ENCODE results near the gene PDCD5. TPM values are rescaled to one million over a fixed set of nuclear protein-coding genes. Genes with fewer than 3 reads are reported as not detected.
A peak's percentile ranks its signal among the peaks of the same experiment; 100 is the strongest.
"Not testable (repeated sequence)": the region's sequence is repeated elsewhere in the genome, so short reads cannot be mapped to it uniquely, and the experiment has no call there.

PDCD5 gene
- total RNA-seq, 1 experiment from 2014 or later = 234 TPM

DNA sequence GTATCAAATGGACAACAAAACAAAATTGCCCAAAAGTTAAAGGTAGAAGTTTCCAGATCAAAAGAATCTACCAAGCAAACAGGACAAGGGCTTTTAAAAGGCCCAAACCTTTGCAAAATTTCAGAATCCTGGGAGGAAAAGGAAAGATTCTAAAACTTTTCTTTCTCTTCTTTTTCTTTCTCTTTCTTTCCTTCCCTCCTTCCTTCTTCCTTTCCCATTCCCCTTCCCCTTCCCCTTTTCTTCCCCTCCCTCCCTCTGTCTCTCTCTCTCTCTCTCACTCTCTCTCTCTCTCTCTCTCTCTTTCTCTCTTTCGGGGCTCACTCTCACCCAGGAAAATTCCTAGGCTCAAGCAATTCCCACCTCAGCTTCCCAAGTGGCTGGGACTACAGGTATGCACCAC lies 4.2 kb upstream of the PDCD5 start:
- DNase-seq (ENCODE audit: low read depth) = no peak

DNA sequence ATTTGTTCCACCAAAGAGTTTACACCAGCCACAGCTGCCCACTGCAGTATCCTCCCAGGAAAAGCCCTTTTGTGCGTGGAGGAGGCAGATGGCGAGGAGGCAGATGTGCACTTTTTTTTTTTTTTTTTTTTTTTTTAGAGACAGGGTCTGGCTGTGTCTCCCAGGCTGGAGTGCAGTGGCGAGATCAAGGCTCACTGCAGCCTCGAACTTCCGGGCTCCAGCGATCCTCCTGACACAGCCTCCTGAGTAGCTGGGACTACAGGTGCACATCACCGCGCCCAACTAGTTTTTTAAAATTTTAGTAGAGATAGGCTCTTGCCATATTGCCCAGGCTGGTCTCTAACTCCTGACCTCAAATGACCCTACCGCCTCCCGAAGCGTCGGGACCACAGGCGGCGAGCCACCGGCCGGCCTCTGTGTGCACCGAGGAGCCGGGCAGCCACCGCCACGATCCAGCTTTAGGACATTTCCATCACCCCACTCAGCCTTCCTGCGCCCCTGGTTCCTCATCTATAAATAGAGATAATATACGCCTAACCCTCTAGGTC lies 563 bp upstream of the PDCD5 start:
- DNase-seq (ENCODE audit: low read depth) = no peak

DNA sequence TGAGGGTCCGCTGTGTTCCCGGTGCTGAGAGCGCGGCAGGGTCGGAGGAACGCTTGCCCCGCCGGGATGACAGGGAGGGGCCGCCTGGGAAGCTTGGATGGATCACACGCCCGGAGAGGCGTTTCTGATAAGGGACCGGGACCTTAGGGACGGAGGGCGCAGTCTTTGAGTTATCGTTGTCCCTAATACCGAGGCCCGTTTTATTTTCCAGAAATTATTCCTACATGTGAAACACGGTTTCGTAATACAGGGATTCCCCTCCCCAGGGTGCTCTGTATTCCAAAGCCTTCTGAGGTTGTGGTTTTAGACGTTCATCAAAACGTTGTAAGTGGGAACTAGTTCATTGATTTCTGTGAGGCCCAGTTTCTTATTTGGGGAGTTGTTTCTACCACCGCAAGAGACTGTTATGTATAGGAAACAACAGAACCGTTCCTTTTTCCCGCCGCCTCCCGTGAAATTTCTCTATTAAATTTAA lies 752 bp downstream of the PDCD5 start:
- DNase-seq (ENCODE audit: low read depth) = peak; percentile 47

GRCh38 chr19:32587747-32588504 lies 6.9 kb downstream of the PDCD5 start:
- DNase-seq (ENCODE audit: low read depth) = not testable (repeated sequence)

GRCh38 chr19:32594021-32594420 lies 13.0 kb downstream of the PDCD5 start:
- DNase-seq (ENCODE audit: low read depth) = no peak

DNA sequence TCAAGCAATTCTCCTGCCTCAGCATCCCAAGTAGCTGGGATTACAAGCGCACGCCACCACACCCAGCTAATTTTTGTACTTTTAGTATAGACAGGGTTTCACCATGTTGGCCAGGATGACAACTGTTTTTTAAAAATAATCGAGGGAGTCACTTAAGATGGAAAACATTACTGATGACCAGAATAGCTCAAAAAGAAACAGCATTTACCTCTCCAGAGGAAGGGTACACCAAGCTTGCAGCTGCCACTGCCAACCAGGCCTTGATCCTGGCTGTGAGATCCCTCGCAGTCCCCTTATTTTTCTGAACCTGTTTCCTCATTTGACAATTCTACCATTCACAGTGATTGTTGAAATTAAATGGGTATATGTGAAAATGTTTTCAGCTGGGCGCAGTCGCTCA lies 14.5 kb downstream of the PDCD5 start:
- no peak for DNase-seq (ENCODE audit: low read depth)

DNA sequence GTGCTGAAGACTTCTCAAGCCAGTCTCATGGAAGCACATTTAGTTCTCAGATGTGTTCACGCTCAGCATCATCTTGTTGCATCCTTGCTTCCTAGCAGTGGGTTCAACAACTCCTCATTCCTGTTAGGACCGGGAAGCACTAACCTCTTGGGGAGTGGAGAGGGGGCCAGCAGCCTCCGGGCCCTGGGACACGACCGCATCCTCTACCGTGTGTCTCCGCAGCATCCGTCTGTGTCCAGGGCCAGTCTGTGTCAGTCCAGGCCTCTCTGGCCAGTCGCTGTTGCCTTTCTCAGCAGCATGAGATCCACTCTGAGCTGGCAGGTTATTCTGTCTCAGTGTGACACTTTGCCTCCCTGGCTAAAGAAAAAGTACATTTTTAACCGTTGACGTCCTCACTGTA lies 17.0 kb downstream of the PDCD5 start:
- DNase-seq (ENCODE audit: low read depth) = no peak

DNA sequence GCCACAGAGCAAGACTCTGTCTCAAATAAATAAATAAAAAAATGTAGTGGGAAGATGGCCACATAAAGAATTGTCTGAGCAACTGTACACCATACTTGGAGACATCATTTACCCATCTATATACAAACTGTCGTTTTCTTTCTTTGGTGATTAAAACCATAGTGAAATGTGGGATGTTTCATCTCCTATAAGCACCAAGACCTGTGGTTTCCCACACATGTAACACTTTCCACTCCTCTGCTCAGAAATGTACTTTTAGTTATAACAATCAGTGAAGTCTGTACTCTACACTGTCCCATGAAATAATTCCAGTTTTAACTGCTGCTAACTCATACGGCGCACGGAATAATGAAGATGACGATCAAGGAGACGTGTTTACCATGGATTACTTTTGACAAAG lies 18.3 kb downstream of the PDCD5 start:
- no peak for DNase-seq (ENCODE audit: low read depth)

DNA sequence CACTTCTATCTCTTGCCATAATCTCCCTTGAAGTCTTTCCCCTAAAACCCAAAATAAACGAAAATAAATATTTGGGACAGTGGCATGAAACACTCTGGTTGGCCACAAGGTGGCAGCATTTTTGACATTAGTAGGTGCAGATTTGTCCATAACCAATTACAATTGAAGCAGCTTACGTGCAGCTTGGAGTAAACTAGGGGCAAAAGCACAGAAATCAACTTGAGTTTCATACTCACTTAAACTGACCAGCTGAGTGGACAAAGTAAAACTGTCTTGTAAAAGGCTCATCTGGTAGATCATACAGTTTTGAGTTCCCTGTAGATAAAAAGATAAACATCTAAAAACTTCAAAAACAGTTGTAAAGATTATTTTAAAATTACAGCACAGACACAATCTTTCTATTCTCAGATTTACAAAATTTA lies 18.8 kb downstream of the PDCD5 start:
- DNase-seq (ENCODE audit: low read depth) = peak; percentile 52

DNA sequence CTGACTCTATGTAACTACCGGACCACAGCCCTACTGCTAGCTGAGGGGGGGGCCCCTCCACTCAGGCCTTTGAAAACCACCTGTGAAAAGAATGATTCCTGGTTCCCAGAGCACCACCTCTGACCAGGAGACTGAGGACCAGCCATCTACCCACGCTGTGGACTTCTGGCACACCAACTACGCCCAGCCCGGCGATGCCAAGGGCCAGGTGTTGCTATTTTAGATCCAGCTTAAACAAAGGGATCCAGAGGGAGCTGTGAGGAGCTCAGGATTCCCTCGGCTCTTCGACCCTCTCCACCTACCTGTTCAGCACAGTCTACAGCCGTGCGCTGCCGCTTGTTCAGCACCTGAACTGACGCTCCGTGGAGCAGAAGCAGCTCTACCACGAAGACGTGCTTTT lies 23.0 kb downstream of the PDCD5 start:
- no peak for DNase-seq (ENCODE audit: low read depth)

DNA sequence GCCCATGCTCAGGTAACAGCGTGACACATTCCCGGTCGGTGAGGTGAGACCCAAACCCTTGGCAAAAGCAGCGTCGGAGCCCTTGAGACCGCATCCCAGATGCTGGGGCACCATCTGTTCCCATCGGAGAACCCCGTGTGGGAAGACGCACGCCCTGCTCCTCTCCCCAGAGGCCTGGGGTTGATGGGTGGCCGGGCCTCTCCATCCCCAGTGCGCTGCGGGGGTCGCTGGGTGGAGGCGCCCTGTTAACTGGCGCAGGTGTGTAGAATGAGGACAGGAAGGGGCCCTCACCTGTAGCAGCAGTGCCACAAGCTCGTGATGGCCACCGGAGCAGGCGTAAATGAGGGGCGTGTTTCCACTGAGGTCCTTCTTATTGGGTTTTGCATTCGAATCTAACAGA lies 24.6 kb downstream of the PDCD5 start:
- DNase-seq (ENCODE audit: low read depth) = no peak

- DNase-seq (ENCODE audit: low read depth) = no peak
Measured at GRCh38 chr19:32606289-32606688, 25.3 kb downstream of the PDCD5 start.

DNA sequence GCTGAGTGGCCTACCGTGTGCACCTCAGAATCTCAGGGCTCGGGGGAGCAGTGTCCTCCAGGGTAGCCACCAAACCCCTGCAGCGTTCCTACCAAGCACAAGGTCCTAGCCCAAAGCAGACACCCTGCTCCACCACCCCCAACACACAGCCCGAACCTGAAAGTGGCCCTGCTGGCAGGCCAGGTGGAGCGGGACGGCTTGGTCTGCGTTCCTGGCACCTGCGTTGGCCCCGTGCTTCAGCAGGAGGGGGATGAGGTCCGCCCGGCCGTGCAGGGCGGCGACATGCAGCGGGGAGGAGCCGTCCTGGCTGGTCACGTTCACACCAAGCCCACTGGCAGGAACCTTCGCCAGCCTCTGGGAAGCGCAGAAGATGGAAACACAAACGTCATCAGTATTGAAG lies 26.5 kb downstream of the PDCD5 start:
- DNase-seq (ENCODE audit: low read depth) = no peak

DNA sequence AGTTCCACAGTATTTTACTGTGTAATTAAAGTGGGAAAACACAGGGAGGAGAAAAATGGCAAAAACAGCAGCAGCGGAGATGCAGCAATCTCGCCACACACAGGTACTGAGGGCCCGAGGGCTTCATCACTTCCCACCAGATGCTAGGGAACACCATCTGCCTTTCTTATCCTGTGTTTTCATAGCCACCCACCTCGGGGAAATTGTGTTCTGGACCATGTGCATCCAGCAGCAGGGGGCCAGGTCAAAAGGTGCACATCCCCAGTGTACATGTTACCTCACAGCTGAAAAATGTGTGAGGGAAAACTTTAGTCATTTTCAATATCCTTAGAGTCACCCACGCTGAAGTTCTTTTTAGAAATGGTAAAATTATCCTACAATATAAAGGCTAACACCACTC lies 30.2 kb downstream of the PDCD5 start:
- no peak for DNase-seq (ENCODE audit: low read depth)

DNA sequence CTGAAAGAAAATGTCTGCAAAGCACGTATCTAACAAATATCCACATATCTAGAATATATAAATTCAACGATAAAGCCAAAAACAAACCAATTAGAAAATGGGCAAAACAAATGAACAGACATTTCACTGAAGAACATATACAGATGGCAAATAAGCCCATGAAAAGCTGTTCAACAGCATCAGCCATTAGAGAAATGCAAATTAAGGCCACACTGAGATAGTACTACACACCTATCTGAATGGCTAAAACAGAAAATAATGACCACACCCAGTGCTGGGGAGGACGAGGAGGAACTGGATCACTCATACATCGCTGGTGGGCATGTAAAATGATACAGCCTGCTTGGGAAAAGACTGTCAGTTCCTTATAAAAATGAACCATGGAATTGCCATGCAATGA lies 32.0 kb downstream of the PDCD5 start:
- no peak for DNase-seq (ENCODE audit: low read depth)

- DNase-seq (ENCODE audit: low read depth) = no peak
Measured at GRCh38 chr19:32614916-32615315, 33.9 kb downstream of the PDCD5 start.

GRCh38 chr19:32615569-32615968 lies 34.6 kb downstream of the PDCD5 start:
- DNase-seq (ENCODE audit: low read depth) = no peak

DNA sequence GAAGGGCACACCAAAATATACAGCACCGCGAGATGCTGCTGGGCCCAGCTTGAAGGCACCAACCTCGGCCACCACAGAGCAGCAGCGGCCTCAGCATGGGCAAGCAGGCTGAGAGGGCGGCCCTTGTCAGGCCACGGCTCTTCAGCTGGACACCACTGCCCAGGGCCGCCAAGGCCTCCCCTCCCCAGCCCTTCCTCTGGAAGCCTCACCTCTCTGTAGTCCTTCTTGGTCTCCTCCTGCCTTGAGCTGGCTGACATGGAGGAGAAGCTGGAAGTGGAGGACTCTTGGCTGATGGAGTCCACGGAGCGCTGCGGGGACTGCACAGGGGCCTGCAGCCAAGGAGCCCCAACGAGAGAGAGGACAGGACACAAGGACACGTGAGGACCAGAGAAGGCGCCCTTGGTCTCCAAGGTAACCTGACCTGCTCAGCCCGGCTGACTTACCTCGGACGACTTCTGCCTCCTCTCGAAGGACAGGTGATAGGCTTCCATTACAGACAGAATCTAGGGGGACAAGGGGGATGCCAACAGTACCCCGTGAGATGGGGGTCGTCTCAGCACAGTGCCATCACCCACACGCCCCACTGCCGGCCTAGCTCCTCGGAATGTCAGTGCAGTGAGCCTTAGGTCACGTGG lies 38.2 kb downstream of the PDCD5 start:
- no peak for DNase-seq (ENCODE audit: low read depth)

DNA sequence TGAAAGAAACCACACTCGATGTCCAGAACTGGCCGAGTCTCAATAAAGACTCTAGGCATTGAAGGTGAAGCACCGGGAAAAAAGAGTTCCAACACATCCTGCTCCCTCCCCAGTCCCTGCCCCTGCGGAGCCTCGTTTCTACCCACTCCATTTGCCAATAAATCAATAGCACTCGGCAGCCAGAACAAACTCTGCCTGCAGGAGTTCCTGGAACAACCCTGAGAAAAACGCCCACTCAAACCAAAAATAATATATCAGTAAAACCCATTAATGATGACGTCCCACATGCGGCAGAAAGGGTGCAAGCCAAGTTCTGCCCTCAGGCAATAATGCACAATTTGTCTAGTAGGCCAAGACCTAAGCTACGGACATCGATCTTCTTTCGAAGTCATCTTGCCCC lies 41.0 kb downstream of the PDCD5 start:
- no peak for DNase-seq (ENCODE audit: low read depth)

DNA sequence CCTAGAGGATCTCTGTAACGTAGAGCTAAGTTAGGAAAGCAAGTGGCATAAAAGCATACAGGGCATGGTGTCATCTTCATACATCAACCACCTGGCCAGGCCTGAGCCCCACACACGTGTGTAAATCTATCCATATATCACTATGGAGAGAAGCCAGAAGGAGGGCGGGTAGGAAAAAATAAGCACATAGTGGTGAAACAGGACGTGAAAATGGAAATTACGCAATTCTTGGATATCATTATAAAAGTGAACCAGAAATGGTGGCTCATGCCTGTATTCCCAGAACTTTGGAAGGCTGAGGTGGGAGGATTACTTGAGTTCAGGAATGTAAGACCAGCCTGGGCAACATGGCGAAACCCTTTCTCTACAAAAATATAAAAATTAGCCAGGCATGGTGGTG lies 43.4 kb downstream of the PDCD5 start:
- DNase-seq (ENCODE audit: low read depth) = no peak

DNA sequence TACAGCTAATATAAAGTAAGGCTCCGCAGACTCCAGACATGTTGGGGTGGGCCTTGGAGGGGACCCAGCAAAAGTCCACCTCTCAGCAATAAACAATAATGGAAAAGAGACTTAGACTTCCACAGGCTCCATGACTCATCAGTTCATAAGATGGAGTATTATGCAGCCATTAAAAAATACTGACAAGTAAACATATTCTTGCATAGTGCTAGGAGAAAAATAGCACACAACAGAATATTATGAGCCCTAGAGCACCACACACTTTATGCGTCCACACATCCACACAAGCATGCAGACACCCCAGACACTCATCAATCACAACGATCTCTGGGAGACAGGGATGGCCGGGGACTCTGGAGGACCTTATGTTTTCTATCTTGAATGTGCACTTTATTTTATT lies 46.0 kb downstream of the PDCD5 start:
- DNase-seq (ENCODE audit: low read depth) = no peak

- DNase-seq (ENCODE audit: low read depth) = no peak
Measured at GRCh38 chr19:32627714-32628270, 46.8 kb downstream of the PDCD5 start.

DNA sequence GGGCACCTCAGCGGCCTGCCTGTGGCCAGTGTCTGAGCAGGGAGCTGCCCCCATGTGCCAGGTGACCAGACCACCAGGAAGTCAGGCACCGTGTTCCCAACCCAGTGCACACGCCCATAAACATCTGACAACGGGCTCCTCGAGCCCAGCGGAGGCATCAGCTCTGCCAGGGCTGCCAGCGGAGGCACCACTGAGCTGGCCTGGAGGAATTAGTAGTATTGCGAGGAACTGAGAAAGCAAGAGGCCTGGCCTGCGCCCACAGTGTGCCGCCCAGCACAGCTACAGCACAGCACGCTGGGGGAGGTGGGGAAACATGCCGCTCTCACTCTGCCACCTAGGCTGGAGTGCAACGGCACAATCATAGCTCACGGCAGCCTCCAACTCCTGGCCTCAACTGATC lies 49.3 kb downstream of the PDCD5 start:
- DNase-seq (ENCODE audit: low read depth) = no peak
